GM23338 (cell line): ENCODE measurements around the gene KCNQ5. TPM values are rescaled to one million over a fixed set of nuclear protein-coding genes. Genes with fewer than 3 reads are reported as not detected.
A peak's percentile ranks its signal among the peaks of the same experiment; 100 is the strongest.

Experiments
- ATAC-seq: fragments of 200-7000 bp; cut with Tn5 transposase; 3 replicates; pipeline ENCODE4 v1.9.1; 2020
- DNase-seq: peaks from one replicate; pipeline ENCODE4 v3.0.0-alpha.2; 2015; ENCODE audit warnings: low spot score
- H2AFZ ChIP-seq: fragments of 200-600 bp; sonication (generic); 2 replicates; pipeline ENCODE4 v1.8.0; 2016; ENCODE audit warnings: antibody characterized with exemption, mild to moderate bottlenecking, moderate library complexity
- H3F3A ChIP-seq: fragments of 200-600 bp; sonication (generic); replicated peaks from 2 replicates; pipeline ENCODE4 v1.8.0; 2017; ENCODE audit warnings: antibody characterized with exemption, mixed run types, low read depth
- H3K27ac ChIP-seq: fragments of 200-600 bp; sonication (generic); 2 replicates; pipeline ENCODE4 v1.6.1; 2016; ENCODE audit warnings: low read depth
- H3K27me3 ChIP-seq: fragments of 200-600 bp; sonication (generic); 2 replicates; pipeline ENCODE4 v1.8.0; 2016; ENCODE audit warnings: mild to moderate bottlenecking, mixed run types, moderate library complexity; ENCODE audit not compliant: insufficient read depth
- H3K36me3 ChIP-seq: fragments of 200-600 bp; sonication (generic); 2 replicates; pipeline ENCODE4 v1.8.0; 2016; ENCODE audit warnings: mild to moderate bottlenecking; ENCODE audit not compliant: insufficient read depth
- H3K4me1 ChIP-seq: fragments of 200-600 bp; sonication (generic); 2 replicates; pipeline ENCODE4 v1.8.0; 2016; ENCODE audit warnings: mild to moderate bottlenecking, moderate library complexity; ENCODE audit not compliant: insufficient read depth
- H3K4me2 ChIP-seq: fragments of 200-600 bp; sonication (generic); 2 replicates; pipeline ENCODE4 v1.7.1; 2017; ENCODE audit warnings: mixed run types
- H3K4me3 ChIP-seq: fragments of 200-600 bp; sonication (generic); 2 replicates; pipeline ENCODE4 v1.6.1; 2016; ENCODE audit warnings: mixed run types
- H3K79me2 ChIP-seq: fragments of 200-600 bp; sonication (generic); replicated peaks from 2 replicates; pipeline ENCODE4 v1.8.0; 2017; ENCODE audit warnings: mild to moderate bottlenecking; ENCODE audit not compliant: insufficient read depth
- H3K9me2 ChIP-seq: fragments of 200-600 bp; sonication (generic); 2 replicates; pipeline ENCODE4 v1.8.0; 2017; ENCODE audit not compliant: insufficient read depth
- H4K20me1 ChIP-seq: fragments of 200-600 bp; sonication (generic); replicated peaks from 2 replicates; pipeline ENCODE4 v1.8.0; 2017; ENCODE audit warnings: mild to moderate bottlenecking; ENCODE audit not compliant: insufficient read depth
- H3K27ac Mint-ChIP-seq: 2 replicates; pipeline ENCODE4 v1.8.0; 2020; ENCODE audit warnings: inconsistent platforms, mild to moderate bottlenecking, moderate library complexity, mixed read lengths
- H3K27me3 Mint-ChIP-seq: 3 replicates; pipeline ENCODE4 v1.8.0; 2022; ENCODE audit warnings: low read depth, mild to moderate bottlenecking, moderate library complexity, mixed read lengths, inconsistent platforms; ENCODE audit not compliant: insufficient read depth, poor library complexity
- H3K36me3 Mint-ChIP-seq: 3 replicates; pipeline ENCODE4 v1.8.0; 2021; ENCODE audit warnings: low read depth, mild to moderate bottlenecking, inconsistent platforms, moderate library complexity, mixed read lengths
- H3K4me1 Mint-ChIP-seq: 3 replicates; pipeline ENCODE4 v1.8.0; 2020; ENCODE audit warnings: mild to moderate bottlenecking, inconsistent platforms, mixed read lengths
- H3K4me3 Mint-ChIP-seq: 3 replicates; pipeline ENCODE4 v1.8.0; 2021; ENCODE audit warnings: moderate library complexity, mild to moderate bottlenecking, inconsistent platforms, mixed read lengths
- H3K9me3 Mint-ChIP-seq: 3 replicates; pipeline ENCODE4 v1.8.0; 2020; ENCODE audit warnings: moderate library complexity, mild to moderate bottlenecking, inconsistent platforms, mixed read lengths
- CREB1 ChIP-seq: fragments of 250-450 bp; sonication (Bioruptor Pico); IDR thresholded peaks from 2 replicates; pipeline ENCODE4 v1.5.0; 2020; ENCODE audit warnings: low read depth, mild to moderate bottlenecking, moderate library complexity
- CTCF ChIP-seq, 2 experiments: fragments of 200-600 bp in 1 of 2; sonication (generic) in 1 of 2; conservative IDR thresholded peaks; 2 replicates each; pipeline versions ENCODE4 v1.5.1 to v1.6.1; 2016 to 2017; ENCODE audit warnings: antibody characterized with exemption in 2 of 2, low read depth in 2 of 2, mild to moderate bottlenecking in 2 of 2, moderate library complexity in 1 of 2
- ETS1 ChIP-seq: IDR thresholded peaks from 2 replicates; pipeline ENCODE4 v1.6.1; 2016; ENCODE audit warnings: antibody characterized with exemption
- EZH2phosphoT487 ChIP-seq: fragments of 200-600 bp; sonication (generic); IDR thresholded peaks from one replicate; pipeline ENCODE4 v1.8.1; 2018; ENCODE audit warnings: antibody characterized with exemption; ENCODE audit not compliant: unreplicated experiment
- JUNB ChIP-seq: IDR thresholded peaks from one replicate; pipeline ENCODE4 v1.6.1; 2016; ENCODE audit warnings: antibody characterized with exemption; ENCODE audit not compliant: unreplicated experiment
- NANOG ChIP-seq: IDR thresholded peaks from 2 replicates; pipeline ENCODE4 v1.6.1; 2016; ENCODE audit warnings: antibody characterized with exemption, borderline replicate concordance
- POLR2AphosphoS5 ChIP-seq: IDR thresholded peaks from 2 replicates; pipeline ENCODE4 v1.6.1; 2016; ENCODE audit warnings: antibody characterized with exemption, low read depth
- STAT1 ChIP-seq: IDR thresholded peaks from one replicate; pipeline ENCODE4 v1.6.1; 2016; ENCODE audit warnings: antibody characterized with exemption; ENCODE audit not compliant: unreplicated experiment
- ZNF114 ChIP-seq: fragments of 250-450 bp; sonication (Bioruptor Pico); IDR thresholded peaks from 2 replicates; pipeline ENCODE4 v1.5.0; 2020; ENCODE audit warnings: mild to moderate bottlenecking, moderate library complexity
- ZNF331 ChIP-seq: fragments of 250-450 bp; sonication (Bioruptor Pico); IDR thresholded peaks from 2 replicates; pipeline ENCODE4 v1.5.0; 2020; ENCODE audit warnings: low read depth, mild to moderate bottlenecking, moderate library complexity
- ZNF462 ChIP-seq: fragments of 250-450 bp; sonication (Bioruptor Pico); IDR thresholded peaks from 2 replicates; pipeline ENCODE4 v1.5.0; 2020; ENCODE audit warnings: mild to moderate bottlenecking, moderate library complexity
- polyA plus RNA-seq: library from polyadenylated mRNA; unstranded; fragments of >200 nt; fragmentation: Nextera tagmentation; extraction: Ambion mirVana; gene quantifications from 2 replicates; pipeline ENCODE4 v1.2.1, GENCODE V29; 2016
- total RNA-seq: library from RNA; depleted of rRNA; stranded (reverse); fragments of >200 nt; shearing (Covaris generic); gene quantifications from 2 replicates; pipeline ENCODE4 v1.2.3, GENCODE V29; 2014

The KCNQ5 gene
- total and polyA plus RNA-seq, 2 experiments from 2014 or later = 0.68 to 0.87 TPM

- no peak for TF ChIP-seq ZNF462 (CRISPR knock-in tag)
- TF ChIP-seq ZNF114 = no peak
- no peak for TF ChIP-seq NANOG
- no peak for TF ChIP-seq JUNB
Measured at GRCh38 chr6:72769459-72770125, 147.7 kb downstream of the KCNQ5 start (continued).

GRCh38 chr6:72770959-72771358 lies 149.1 kb downstream of the KCNQ5 start:
- TF ChIP-seq NANOG (no peak), CREB1 (CRISPR knock-in tag) (no peak), ETS1 (no peak), ZNF331 (CRISPR knock-in tag) (no peak), ZNF114 (no peak), EZH2phosphoT487 (no peak), POLR2AphosphoS5 (no peak), STAT1 (no peak), CTCF (conservative IDR thresholded peaks at IDR 0.05; ENCODE audit: low read depth in 2 of 2) (no peak)
- H3K4me2 ChIP-seq = no peak overlapping the region
- Mint-ChIP-seq H3K36me3 (no peaks in the 10 kb centered on the region), H3K27ac (0 out of 2 replicates have a peak overlapping the region, but pooled peaks have one; percentile 13), H3K9me3 (no peaks in the 10 kb centered on the region), H3K27me3 (no peaks in the 10 kb centered on the region), H3K4me3 (no peak overlapping the region), H3K4me1 (no peaks in the 10 kb centered on the region)
- H3K9me2 ChIP-seq = peaks cover 4% of the 10 kb centered on the region; the same call in 1 of the 2 replicates
- DNase-seq (no peak), ATAC-seq (no peak)
- no peaks in the 10 kb centered on the region for H3F3A ChIP-seq
- no peak overlapping the region for H3K27ac ChIP-seq
- H3K79me2 ChIP-seq = no peaks in the 10 kb centered on the region
- no peak overlapping the region for H2AFZ ChIP-seq
- no peak overlapping the region for H3K4me3 ChIP-seq
- H3K4me1 ChIP-seq = no peaks in the 10 kb centered on the region; the same call in 1 of the 2 replicates
- no peaks in the 10 kb centered on the region for H3K36me3 ChIP-seq
- H4K20me1 ChIP-seq = no peaks in the 10 kb centered on the region
- H3K27me3 ChIP-seq = no peaks in the 10 kb centered on the region
